Measurements from ENCODE around the gene GRM7. TPM values are rescaled to one million over a fixed set of nuclear protein-coding genes. Genes with fewer than 3 reads are reported as not detected.

GRM7 gene
- total RNA-seq, 1 experiment from 2014 or later: 0.28 TPM

DNA sequence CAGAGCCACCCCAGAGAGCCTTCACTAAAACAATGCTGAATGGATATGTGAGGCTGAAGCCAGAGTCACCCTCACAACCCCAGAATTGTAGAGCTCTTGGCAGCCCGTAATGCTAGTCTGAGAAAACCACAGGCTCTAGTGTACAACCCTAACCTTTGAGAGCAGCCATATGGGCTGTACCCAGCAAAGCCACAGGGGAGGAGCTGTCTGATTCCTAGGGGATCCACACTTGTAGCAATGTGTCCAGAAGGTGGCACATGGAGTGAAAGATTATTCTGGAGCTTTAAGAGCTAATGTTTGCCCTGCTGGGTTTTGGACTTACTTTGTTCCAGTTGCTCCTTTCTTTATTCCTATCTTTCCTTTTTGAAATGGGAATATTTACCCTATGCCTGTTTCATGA, 626.8 kb downstream of the GRM7 start:
- Histone ChIP-seq H3K4me2 (ENCODE audit: insufficient read depth, insufficient read length, low read length) (no peak overlapping the region), H2AFZ (ENCODE audit: low read length) (no peak overlapping the region), H3K79me1 (ENCODE audit: insufficient read depth, low read depth, low read length, poor library complexity, severe bottlenecking) (no peaks in the 10 kb centered on the region), H3K9me3 (ENCODE audit: control insufficient read depth, low read depth, low read length) (no peaks in the 10 kb centered on the region), H3T11ph (ENCODE audit: low read length) (no peak overlapping the region), H3K23ac (ENCODE audit: insufficient read length, low read depth, low read length) (no peak overlapping the region), H3K27me3 (ENCODE audit: insufficient read depth, low read length) (no peaks in the 10 kb centered on the region), H3K4ac (ENCODE audit: low read depth, low read length) (no peak overlapping the region), H3K23me2 (ENCODE audit: insufficient read length, low read depth, low read length, poor library complexity, severe bottlenecking) (no peaks in the 10 kb centered on the region), H4K5ac (ENCODE audit: insufficient read length, low read depth, low read length) (no peak overlapping the region), H2AK5ac (ENCODE audit: insufficient read length, low read length) (no peak overlapping the region), H4K8ac (replicated peaks; ENCODE audit: insufficient read length, low read depth, low read length) (no peak overlapping the region), H2BK5ac (ENCODE audit: insufficient read length, low read length) (no peak overlapping the region), H4K91ac (ENCODE audit: insufficient read length, low read depth, low read length) (no peak overlapping the region), H3K9ac (ENCODE audit: extremely low read depth, insufficient read length, low read length) (no peak overlapping the region), H2BK12ac (ENCODE audit: insufficient read length, low read depth, low read length) (no peak overlapping the region), H2BK15ac (ENCODE audit: low read depth, low read length) (no peak overlapping the region), H3K56ac (ENCODE audit: insufficient read length, low read depth, low read length) (no peak overlapping the region), H4K20me1 (ENCODE audit: control insufficient read depth, insufficient read depth, insufficient read length) (no peaks in the 10 kb centered on the region), H2BK120ac (ENCODE audit: low read depth, low read length, poor library complexity, severe bottlenecking) (no peak overlapping the region), H3K27ac (ENCODE audit: insufficient read length, low read depth, low read length) (no peak overlapping the region), H3K14ac (ENCODE audit: insufficient read depth, low read length) (no peak overlapping the region), H3K79me2 (ENCODE audit: insufficient read depth, low read length) (no peaks in the 10 kb centered on the region), H3K4me1 (ENCODE audit: insufficient read depth, low read length) (no peaks in the 10 kb centered on the region), H2BK20ac (ENCODE audit: low read depth, low read length, poor library complexity, severe bottlenecking) (no peak overlapping the region), H3K18ac (ENCODE audit: insufficient read length, low read depth, low read length) (no peak overlapping the region)
- H3K36me3 Mint-ChIP-seq (ENCODE audit: insufficient read depth in 1 of 3, low read depth in 3 of 3): peaks cover 0 to 5% (median 0%) of the 10 kb centered on the region in 3 experiments; a peak in 3 of 7 replicates
- H3K4me3 Mint-ChIP-seq: no peak overlapping the region
- H3K4me1 Mint-ChIP-seq: no peaks in the 10 kb centered on the region
- WGBS (ENCODE audit: extremely low coverage, insufficient read length, low lambda C conversion rate): no CpG with 5 or more reads among the region's 1 CpG
- DNase-seq: no peak
- no peak overlapping the region for H3K27ac Mint-ChIP-seq
- TF ChIP-seq, protein P1, sequence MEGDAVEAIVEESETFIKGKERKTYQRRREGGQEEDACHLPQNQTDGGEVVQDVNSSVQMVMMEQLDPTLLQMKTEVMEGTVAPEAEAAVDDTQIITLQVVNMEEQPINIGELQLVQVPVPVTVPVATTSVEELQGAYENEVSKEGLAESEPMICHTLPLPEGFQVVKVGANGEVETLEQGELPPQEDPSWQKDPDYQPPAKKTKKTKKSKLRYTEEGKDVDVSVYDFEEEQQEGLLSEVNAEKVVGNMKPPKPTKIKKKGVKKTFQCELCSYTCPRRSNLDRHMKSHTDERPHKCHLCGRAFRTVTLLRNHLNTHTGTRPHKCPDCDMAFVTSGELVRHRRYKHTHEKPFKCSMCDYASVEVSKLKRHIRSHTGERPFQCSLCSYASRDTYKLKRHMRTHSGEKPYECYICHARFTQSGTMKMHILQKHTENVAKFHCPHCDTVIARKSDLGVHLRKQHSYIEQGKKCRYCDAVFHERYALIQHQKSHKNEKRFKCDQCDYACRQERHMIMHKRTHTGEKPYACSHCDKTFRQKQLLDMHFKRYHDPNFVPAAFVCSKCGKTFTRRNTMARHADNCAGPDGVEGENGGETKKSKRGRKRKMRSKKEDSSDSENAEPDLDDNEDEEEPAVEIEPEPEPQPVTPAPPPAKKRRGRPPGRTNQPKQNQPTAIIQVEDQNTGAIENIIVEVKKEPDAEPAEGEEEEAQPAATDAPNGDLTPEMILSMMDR (conservative IDR thresholded peaks at IDR 0.05): no peak
- H3K9me3 Mint-ChIP-seq: peaks cover 0 to 2% of the 10 kb centered on the region in 2 experiments; a peak in 1 of 5 replicates
- no peaks in the 10 kb centered on the region for H3K27me3 Mint-ChIP-seq (ENCODE audit: low read depth)
